K562 treated with DMSO at 1 percent for 4 hours (cell line): ENCODE measurements around the gene MTRFR. TPM values are rescaled to one million over a fixed set of nuclear protein-coding genes. Genes with fewer than 3 reads are reported as not detected.

ENCODE experiments used
- total RNA-seq: library from RNA; unstranded; fragments of 300-600 nt; gene quantifications from 2 replicates; pipeline ENCODE4 v1.2.3, GENCODE V29; 2022; ENCODE audit not compliant: insufficient read depth

Gene MTRFR
- total RNA-seq = 25.9 and 33.1 TPM in 2 replicates

GRCh38 chr12:123232807-123233504, at the start of gene MTRFR, which contains the start of gene MPHOSPH9:
MTRFR (plus strand) TSS chr12:123233436; CDS start chr12:123253675, 20,239 bp downstream.
MPHOSPH9 (minus strand) TSS chr12:123233141; CDS start chr12:123230364, 2,777 bp downstream.

Other genes with a start within 250 kb of the MTRFR start
- 2.4 and 3.1 TPM in 2 replicates for gene PITPNM2, start 82.3 kb upstream of the MTRFR start, total RNA-seq
- 23.6 and 24.2 TPM in 2 replicates for gene MPHOSPH9, start 295 bp upstream of the MTRFR start, total RNA-seq
- gene CDK2AP1, start 38.4 kb downstream of the MTRFR start, total RNA-seq = 46.5 and 71.8 TPM in 2 replicates
- 11.0 and 13.9 TPM in 2 replicates for gene SBNO1, start 131.4 kb downstream of the MTRFR start, total RNA-seq
- gene KMT5A, start 150.7 kb downstream of the MTRFR start, total RNA-seq = 72.4 and 84.7 TPM in 2 replicates
- gene RILPL2, start 203.2 kb downstream of the MTRFR start, total RNA-seq = 7.9 and 9.1 TPM in 2 replicates
- gene SNRNP35, start 224.7 kb downstream of the MTRFR start, total RNA-seq = 15.5 and 25.5 TPM in 2 replicates